Mucosa of descending colon (tissue), 3 donors: ENCODE data around the gene OR7A5. TPM values are rescaled to one million over a fixed set of nuclear protein-coding genes. Genes with fewer than 3 reads are reported as not detected.
"Not testable (repeated sequence)": the region's sequence is repeated elsewhere in the genome, so short reads cannot be mapped to it uniquely, and the experiment has no call there.

ENCODE experiments used
- ATAC-seq: fragments of 200-7000 bp; cut with Tn5 transposase; one replicate; pipeline ENCODE4 v1.9.1; 2020; ENCODE audit warnings: mild to moderate bottlenecking, moderate library complexity
- DNase-seq, 3 donors: peaks; one replicate each; pipeline ENCODE4 v3.0.0-alpha.2; 2020
- H3K36me3 ChIP-seq: fragments of 200-600 bp; one replicate; pipeline ENCODE4 v1.8.0; 2021; ENCODE audit warnings: low read depth, mild to moderate bottlenecking
- H3K4me1 ChIP-seq: fragments of 200-600 bp; one replicate; pipeline ENCODE4 v1.8.0; 2021; ENCODE audit warnings: low read depth, mild to moderate bottlenecking
- H3K4me3 ChIP-seq: fragments of 200-600 bp; one replicate; pipeline ENCODE4 v1.8.0; 2021; ENCODE audit warnings: mild to moderate bottlenecking
- H3K9me3 ChIP-seq: fragments of 200-600 bp; one replicate; pipeline ENCODE4 v1.8.0; 2021; ENCODE audit warnings: mild to moderate bottlenecking
- CTCF ChIP-seq: fragments of 200-600 bp; IDR thresholded peaks from one replicate; pipeline ENCODE4 v1.8.0; 2022; ENCODE audit warnings: antibody characterized with exemption, mild to moderate bottlenecking
- intact Hi-C, 2 donors: fragments of 100-400 bp; cut with DNase I in 1 of 2; cut with micrococcal nuclease in 1 of 2; formaldehyde crosslinking; loops; one replicate each; pipeline versions ENCODE4 v1.11.0 to v1.11.1; 2022; cut with DNase I, micrococcal nuclease
- total RNA-seq, 3 donors: library from RNA; stranded (reverse); fragmentation: NEBNext Ultra II Directional in 2 of 3; extraction: Animal tissue kit (Norgen Biotek cat#: 25700) in 2 of 3; gene quantifications; one replicate each; pipeline versions ENCODE4 v1.2.1 to v1.2.4, GENCODE V29; 2021 to 2023
- donor health status: DM: no; HTN: no; CAD: no; lungs with moderate emphysema.
- donor health status: DM: no; HTN: no; CAD: no.
- donor health status: DM: no; HTN: yes; CAD: no.

OR7A5 gene
- total RNA-seq, 3 donors from 2014 or later: not detected

- Histone ChIP-seq H3K4me3 (no peak overlapping the region), H3K4me1 (no peaks in the 10 kb centered on the region), H3K36me3 (no peaks in the 10 kb centered on the region), H3K9me3 (no peaks in the 10 kb centered on the region)
- ATAC-seq (no peak), DNase-seq (no peak)
- TF ChIP-seq CTCF: no peak
- intact Hi-C loops: no loop called here
Measured at GRCh38 chr19:14782626-14783409, 52.2 kb downstream of the OR7A5 start.

GRCh38 chr19:14781713-14782536 lies 53.1 kb downstream of the OR7A5 start:
- intact Hi-C loops, H3K4me3 ChIP-seq, H3K36me3 ChIP-seq, H3K4me1 ChIP-seq, ATAC-seq, H3K9me3 ChIP-seq, DNase-seq: not testable (repeated sequence)

- H3K9me3 ChIP-seq, H3K4me1 ChIP-seq, ATAC-seq, intact Hi-C loops, DNase-seq, H3K36me3 ChIP-seq, H3K4me3 ChIP-seq: not testable (repeated sequence)
Measured at GRCh38 chr19:14780622-14781225, 54.3 kb downstream of the OR7A5 start.

- no peak overlapping the region for H3K4me3 ChIP-seq
- peaks cover 4% of the 10 kb centered on the region for H3K4me1 ChIP-seq
- intact Hi-C loops: no loop called here
- no peaks in the 10 kb centered on the region for H3K36me3 ChIP-seq
- DNase-seq: no peak
- ATAC-seq: no peak
- TF ChIP-seq CTCF: no peak
- no peaks in the 10 kb centered on the region for H3K9me3 ChIP-seq
Measured at GRCh38 chr19:14779151-14779550, 55.8 kb downstream of the OR7A5 start.

GRCh38 chr19:14778110-14778845 lies 56.7 kb downstream of the OR7A5 start, which contains the start of gene ADGRE2:
ADGRE2 (minus strand) TSS chr19:14778560; CDS start chr19:14776756, 1,804 bp downstream.
- intact Hi-C loops, H3K36me3 ChIP-seq, H3K4me3 ChIP-seq, H3K4me1 ChIP-seq, DNase-seq, H3K9me3 ChIP-seq, ATAC-seq: not testable (repeated sequence)

GRCh38 chr19:14777645-14778044 lies 57.3 kb downstream of the OR7A5 start:
- H3K9me3 ChIP-seq, H3K36me3 ChIP-seq, H3K4me1 ChIP-seq, H3K4me3 ChIP-seq, ATAC-seq, DNase-seq, intact Hi-C loops: not testable (repeated sequence)

Other genes with a start within 250 kb of the OR7A5 start
- gene ADGRE3, start 160.3 kb downstream of the OR7A5 start, total RNA-seq: under 1 TPM in 1 of 3 donors, not detected in 2; 0.24 TPM
- 10 to 100 TPM in 2 of 3 donors, 1 to 10 TPM in 1; 8.7 to 25.9 (median 10.7) TPM for gene ZNF333, start 145.1 kb downstream of the OR7A5 start, total RNA-seq
- gene ADGRE2, start 56.6 kb downstream of the OR7A5 start, total RNA-seq: 1 to 10 TPM; 1.1 to 4.2 (median 1.9) TPM
- not detected for gene OR7C1, start within 50 bp of the OR7A5 start, total RNA-seq
- gene OR7A10, start 13.7 kb upstream of the OR7A5 start, total RNA-seq: not detected
- gene OR7A17, start 50.9 kb upstream of the OR7A5 start, total RNA-seq: not detected
- gene OR7C2, start 106.3 kb upstream of the OR7A5 start, total RNA-seq: not detected
- not detected for gene SLC1A6, start 144.7 kb upstream of the OR7A5 start, total RNA-seq
- gene CASP14, start 214.3 kb upstream of the OR7A5 start, total RNA-seq: not detected
- not detected for gene OR1I1, start 247.0 kb upstream of the OR7A5 start, total RNA-seq